Glomerular visceral epithelial cell (primary cell): ENCODE measurements around the gene TNMD.
"Not testable (repeated sequence)": the region's sequence is repeated elsewhere in the genome, so short reads cannot be mapped to it uniquely, and the experiment has no call there.

ENCODE experiments used
- DNase-seq: peaks from one replicate; pipeline ENCODE4 v3.0.0-alpha.2; 2016; ENCODE audit errors: extremely low spot score

Gene TNMD

GRCh38 chrX:100584611-100585010, at the start of gene TNMD:
TSS of gene TNMD (plus strand) at chrX:100584936. CDS start at chrX:100585019, 83 bp downstream.
- no peak for DNase-seq

- not testable (repeated sequence) for DNase-seq
Measured at GRCh38 chrX:100565534-100565933, 19.2 kb upstream of the TNMD start.

GRCh38 chrX:100586747-100587146, 2.0 kb downstream of the TNMD start:
- no peak for DNase-seq

GRCh38 chrX:100587861-100588260, 3.1 kb downstream of the TNMD start:
- no peak for DNase-seq

GRCh38 chrX:100591256-100592051, 6.7 kb downstream of the TNMD start:
- DNase-seq, result no peak

DNA sequence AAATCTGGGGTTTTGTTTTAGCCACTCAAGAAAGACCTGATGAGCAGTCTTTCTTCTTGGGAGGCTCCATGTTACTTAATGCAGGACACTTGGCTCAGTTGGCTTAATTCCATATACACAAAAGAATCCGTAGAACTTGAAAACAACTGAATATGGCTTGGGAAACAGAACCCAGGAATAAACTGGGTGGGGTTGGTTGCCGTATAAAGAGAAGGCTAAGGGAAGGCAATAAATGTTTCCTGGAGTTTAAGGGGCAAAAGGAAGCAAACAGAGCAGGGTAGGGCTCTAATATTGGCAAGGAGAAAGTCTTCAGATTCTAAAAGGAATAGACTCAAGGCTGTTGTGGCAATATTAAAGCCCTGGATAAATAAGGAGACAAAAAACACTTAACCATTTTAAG, 8.4 kb downstream of the TNMD start:
- no peak for DNase-seq

GRCh38 chrX:100593581-100593980, 8.8 kb downstream of the TNMD start:
- DNase-seq, result no peak

DNA sequence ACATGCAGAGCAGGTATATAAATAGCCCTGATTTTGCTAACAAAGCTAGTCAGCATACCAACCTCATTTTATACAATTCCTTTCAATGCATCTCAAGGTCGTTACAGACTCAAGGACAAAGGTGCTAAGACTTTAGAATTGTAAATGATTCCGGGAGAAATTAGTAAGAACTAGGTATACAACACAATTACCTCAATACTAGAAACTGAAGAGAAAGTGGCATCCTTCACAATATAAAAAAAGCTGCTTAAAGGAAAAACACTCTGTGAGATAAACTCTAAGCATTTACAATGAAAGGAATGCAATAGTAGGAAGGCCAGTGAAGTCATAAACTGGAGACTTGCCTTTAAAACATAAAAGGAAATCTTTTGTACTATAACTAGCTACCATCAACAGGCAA, 11.9 kb downstream of the TNMD start:
- no peak for DNase-seq

DNA sequence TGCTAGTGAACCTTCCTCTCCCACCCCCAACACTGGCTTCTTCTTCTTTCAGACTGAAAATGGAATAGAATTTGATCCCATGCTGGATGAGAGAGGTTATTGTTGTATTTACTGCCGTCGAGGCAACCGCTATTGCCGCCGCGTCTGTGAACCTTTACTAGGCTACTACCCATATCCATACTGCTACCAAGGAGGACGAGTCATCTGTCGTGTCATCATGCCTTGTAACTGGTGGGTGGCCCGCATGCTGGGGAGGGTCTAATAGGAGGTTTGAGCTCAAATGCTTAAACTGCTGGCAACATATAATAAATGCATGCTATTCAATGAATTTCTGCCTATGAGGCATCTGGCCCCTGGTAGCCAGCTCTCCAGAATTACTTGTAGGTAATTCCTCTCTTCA, 14.7 kb downstream of the TNMD start:
- DNase-seq, result no peak

DNA sequence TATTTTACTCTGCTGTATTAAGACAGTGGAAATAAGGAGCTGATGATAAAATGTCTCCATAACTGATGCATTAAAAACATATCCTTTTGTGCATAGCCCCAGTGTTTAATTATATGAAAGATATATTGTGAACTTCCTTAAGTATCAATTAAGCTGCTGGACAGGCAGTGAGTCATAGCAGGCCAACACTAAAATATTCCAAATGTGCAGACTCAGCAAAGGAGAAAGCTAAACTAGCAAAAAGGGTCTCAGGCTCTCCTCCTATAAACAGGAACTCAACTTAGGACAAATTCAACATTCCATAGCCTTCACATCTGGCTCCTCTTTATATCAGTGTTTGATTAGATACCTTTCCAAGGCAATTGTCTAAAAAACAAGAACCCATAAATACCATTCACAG, 15.6 kb downstream of the TNMD start:
- DNase-seq, result no peak

DNA sequence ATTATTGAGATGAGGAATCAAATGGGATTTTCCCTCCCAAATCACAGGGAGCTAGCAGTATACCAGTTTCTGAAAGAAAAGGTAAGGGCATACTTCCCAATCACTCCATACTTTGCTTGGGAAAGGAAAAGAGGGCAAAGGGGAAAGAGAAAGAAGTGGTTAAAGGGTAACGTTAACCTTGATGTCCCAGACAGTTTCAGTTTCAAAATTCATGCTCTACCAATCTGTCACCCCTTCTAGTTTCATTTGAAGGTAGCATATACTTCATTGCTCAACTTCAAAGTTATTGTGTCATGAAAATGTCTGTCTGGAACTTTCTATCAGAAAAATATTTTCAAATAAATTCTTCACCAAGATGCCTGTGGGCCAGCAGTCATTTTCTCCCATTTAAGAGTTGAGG, 16.0 kb downstream of the TNMD start:
- DNase-seq, result no peak

DNA sequence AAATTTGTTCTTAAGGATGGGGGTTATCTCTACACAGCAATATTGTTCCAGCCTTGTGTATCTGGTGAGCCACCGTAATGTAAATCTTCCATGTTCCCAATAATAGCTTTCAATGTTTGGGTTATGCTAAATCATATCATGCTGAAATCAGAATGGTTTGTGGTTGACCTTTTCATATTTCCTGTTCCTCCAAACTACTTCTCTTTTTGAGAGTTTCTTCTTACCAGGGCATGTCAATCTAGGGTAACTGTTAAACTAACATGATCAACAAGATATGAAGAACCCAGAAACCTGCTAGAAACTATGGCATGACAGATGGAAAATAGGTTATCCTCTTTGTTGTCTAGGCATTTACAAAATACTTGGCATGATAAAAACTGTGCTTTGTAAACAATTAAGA, 22.0 kb downstream of the TNMD start:
- DNase-seq, result no peak

DNA sequence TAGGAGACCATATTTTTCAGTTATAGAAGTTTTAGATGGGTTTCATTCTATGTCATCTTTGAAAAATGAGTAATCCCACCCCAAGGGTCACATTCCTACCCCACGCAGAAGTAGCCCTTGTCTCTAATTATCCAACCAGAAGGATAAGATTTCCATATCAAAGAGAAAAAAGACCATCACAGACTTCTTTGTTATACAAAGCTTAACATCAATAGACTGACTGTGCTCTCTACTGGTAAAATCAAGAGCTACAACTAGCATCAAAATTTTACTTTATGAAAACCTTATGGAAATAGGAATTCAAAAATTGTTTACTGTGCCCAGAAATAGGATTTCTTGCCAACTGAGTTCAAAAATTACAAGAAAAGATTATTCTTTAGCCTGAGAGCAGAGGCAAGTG, 24.9 kb downstream of the TNMD start:
- DNase-seq, result no peak

- no peak for DNase-seq
Measured at GRCh38 chrX:100611951-100612350, 27.2 kb downstream of the TNMD start.

DNA sequence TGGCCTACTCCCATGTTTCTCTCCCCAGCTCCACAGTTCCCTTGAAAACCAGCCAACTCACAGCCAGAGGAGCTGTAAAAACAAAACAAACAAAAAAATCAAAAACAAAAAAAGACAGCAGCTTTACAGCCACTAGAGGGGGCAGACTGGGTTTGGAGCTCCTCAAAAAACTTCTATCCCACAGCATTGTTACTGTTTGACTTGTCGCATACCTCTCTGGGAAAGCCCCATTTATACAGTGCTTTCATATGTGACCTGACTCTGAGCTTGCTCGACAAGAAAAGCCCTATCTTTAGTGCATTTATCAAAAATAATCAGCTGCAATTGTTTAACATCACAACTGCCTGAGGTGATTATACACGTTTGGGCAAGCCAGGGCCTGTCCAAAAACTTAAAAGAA, 30.3 kb downstream of the TNMD start:
- peak; percentile 38 for DNase-seq

GRCh38 chrX:100623001-100623400, 38.3 kb downstream of the TNMD start:
- no peak for DNase-seq

DNA sequence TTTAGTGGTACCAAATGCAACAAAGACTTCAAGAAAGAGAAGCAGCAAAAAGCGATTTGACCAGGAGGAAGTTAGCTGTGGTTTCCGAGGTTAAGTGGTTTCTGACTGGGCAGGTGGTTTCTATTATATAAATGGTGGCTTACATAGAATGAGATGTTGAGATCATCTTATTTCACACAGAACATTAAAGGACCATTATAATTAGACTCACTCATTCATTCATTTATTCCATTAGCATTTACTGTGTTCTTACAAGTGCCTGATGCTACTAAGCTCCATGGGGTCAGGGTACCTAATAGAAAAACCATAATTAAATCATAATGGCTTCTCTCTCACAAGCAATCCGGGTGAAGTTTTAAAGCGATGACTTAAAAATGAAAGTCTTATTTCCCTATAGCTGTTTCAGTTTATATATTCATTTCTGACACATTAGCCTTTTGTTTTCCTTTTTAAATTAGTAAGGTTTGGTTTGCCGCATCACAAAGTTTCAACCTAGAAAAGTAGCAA, 41.3 kb downstream of the TNMD start:
- peak; percentile 11 for DNase-seq

- no peak for DNase-seq
Measured at GRCh38 chrX:100635040-100635439, 50.3 kb downstream of the TNMD start.

- DNase-seq, result no peak
Measured at GRCh38 chrX:100635989-100636320, 51.2 kb downstream of the TNMD start.

GRCh38 chrX:100636321-100636991, 51.7 kb downstream of the TNMD start, which contains the start of gene TSPAN6:
TSS of gene TSPAN6 (minus strand) at chrX:100636806. CDS start at chrX:100636694, 112 bp downstream.
- peak; percentile 89 for DNase-seq

- DNase-seq, result no peak
Measured at GRCh38 chrX:100642290-100642689, 57.6 kb downstream of the TNMD start.

- no peak for DNase-seq
Measured at GRCh38 chrX:100643212-100643611, 58.5 kb downstream of the TNMD start.
